Muscle layer of colon (tissue), 2 donors: Measurements from ENCODE around the gene TDP1.
"Not testable (repeated sequence)": the region's sequence is repeated elsewhere in the genome, so short reads cannot be mapped to it uniquely, and the experiment has no call there.

ENCODE experiments used
- H3K27ac ChIP-seq: one replicate; pipeline ENCODE4 v1.7.0; 2013; ENCODE audit warnings: low read depth, mild to moderate bottlenecking, low read length, moderate library complexity
- H3K27me3 ChIP-seq, 2 donors: one replicate each; pipeline ENCODE4 v1.7.0; 2013; ENCODE audit warnings: low read length in 2 of 2, mild to moderate bottlenecking in 2 of 2; ENCODE audit not compliant: insufficient read depth in 2 of 2, control insufficient read depth in 1 of 2
- H3K36me3 ChIP-seq: one replicate; pipeline ENCODE4 v1.7.0; 2013; ENCODE audit warnings: mild to moderate bottlenecking, low read length; ENCODE audit not compliant: insufficient read depth
- H3K4me1 ChIP-seq: one replicate; pipeline ENCODE4 v1.7.0; 2013; ENCODE audit warnings: mild to moderate bottlenecking, low read length; ENCODE audit not compliant: insufficient read depth
- H3K4me3 ChIP-seq, 2 donors: one replicate each; pipeline ENCODE4 v1.7.0; 2013; ENCODE audit warnings: low read length in 2 of 2, low read depth in 1 of 2, mild to moderate bottlenecking in 1 of 2, moderate library complexity in 1 of 2
- H3K9ac ChIP-seq: one replicate; pipeline ENCODE4 v1.7.0; 2013; ENCODE audit warnings: low read length
- H3K9me3 ChIP-seq: one replicate; pipeline ENCODE4 v1.7.0; 2013; ENCODE audit warnings: mild to moderate bottlenecking, low read length
- donor health status: abdominal sarcoma.
- donor health status: Adenocarcinoma of cecum.

TDP1 gene

DNA sequence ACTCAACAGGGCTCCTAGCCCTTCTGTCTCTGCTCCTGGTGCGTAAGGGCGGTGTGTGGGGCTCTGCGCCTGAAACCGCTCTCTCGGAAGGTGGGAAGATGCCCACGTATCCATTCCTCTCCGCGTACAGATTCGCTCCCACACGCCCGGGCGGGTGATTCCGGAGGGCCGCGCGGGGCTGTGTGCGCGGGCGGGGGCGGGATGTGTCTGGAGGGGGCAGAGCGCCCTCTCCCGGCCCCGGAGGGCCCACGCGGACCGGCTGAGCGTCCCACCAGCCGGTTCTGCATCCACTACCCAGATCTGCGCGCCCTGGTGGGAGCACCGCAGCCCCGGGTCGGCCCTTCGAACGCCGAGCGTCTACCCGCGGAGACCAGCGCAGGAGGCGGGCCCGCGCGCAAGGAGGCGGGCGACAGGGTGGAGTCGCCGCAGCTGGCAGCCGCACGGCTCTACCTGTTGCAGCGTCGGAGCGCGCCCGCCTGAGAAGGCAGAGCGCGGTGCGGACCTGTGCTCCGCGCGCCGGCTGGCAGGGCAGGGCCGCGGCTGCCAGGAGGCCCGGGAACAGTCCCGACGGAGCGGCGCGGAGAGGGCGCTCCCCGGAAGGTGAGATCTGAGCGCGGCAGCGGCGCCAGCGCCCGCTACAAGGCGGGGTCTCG, 104.7 kb downstream of the TDP1 start:
- Histone ChIP-seq H3K27ac (no peak overlapping the region), H3K27me3 (peaks cover 20 to 47% of the 10 kb centered on the region in 2 donors), H3K4me1 (no peaks in the 10 kb centered on the region), H3K36me3 (no peaks in the 10 kb centered on the region), H3K9ac (no peak overlapping the region), H3K4me3 (peak overlapping the region; percentile 14 to 42), H3K9me3 (no peaks in the 10 kb centered on the region)

- Histone ChIP-seq H3K36me3 (no peaks in the 10 kb centered on the region), H3K4me1 (no peaks in the 10 kb centered on the region), H3K27me3 (peaks cover 18 to 49% of the 10 kb centered on the region in 2 donors), H3K9ac (no peak overlapping the region), H3K27ac (no peak overlapping the region), H3K9me3 (no peaks in the 10 kb centered on the region), H3K4me3 (peak overlapping the region; percentile 14 to 42)
These were observed 105.4 kb downstream of the TDP1 start for GRCh38 chr14:90060965-90061684.

DNA sequence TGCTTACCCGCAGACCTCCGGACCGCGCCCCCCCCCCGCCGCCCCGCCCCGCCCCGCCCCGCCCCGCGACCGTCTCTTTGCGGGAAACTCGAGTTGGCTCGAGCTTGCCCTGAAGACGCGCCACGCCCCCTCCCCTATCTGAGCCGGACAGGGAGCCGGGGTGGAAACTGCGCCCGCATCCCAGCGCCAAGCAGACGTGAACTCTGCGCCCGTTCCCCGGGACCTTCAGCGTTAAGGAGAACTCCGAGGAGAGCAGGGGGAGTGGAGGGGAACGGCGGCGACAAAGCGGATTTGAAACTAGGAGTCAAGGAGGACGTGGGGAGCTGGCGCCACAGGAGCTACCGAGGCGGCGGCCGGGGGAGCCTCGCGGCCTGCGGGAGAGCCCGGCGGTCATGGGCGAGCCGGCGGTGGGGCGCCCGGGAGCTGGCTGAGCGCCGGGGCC, 106.0 kb downstream of the TDP1 start, which contains the start of gene KCNK13:
TSS of gene KCNK13 (plus strand) at position 310 of the 442 bp plus-strand sequence. CDS start 212 bp downstream, outside the sequence.
- no peak within 1 kb of the TSS for H3K27ac ChIP-seq
- no peak within 1 kb of the TSS for H3K9ac ChIP-seq
- peak within 1 kb of the TSS; percentile 14 to 42 for H3K4me3 ChIP-seq
- no peaks in the 10 kb centered on the region for H3K36me3 ChIP-seq
- no peaks in the 10 kb centered on the region for H3K4me1 ChIP-seq
- peaks cover 18 to 49% of the 10 kb centered on the region in 2 donors for H3K27me3 ChIP-seq
- H3K9me3 ChIP-seq = no peaks in the 10 kb centered on the region

GRCh38 chr14:90062127-90062794, 106.5 kb downstream of the TDP1 start:
- Histone ChIP-seq H3K36me3 (no peaks in the 10 kb centered on the region), H3K4me3 (peak overlapping the region in 1 of 2 donors; percentile 38), H3K9ac (no peak overlapping the region), H3K9me3 (no peaks in the 10 kb centered on the region), H3K27ac (no peak overlapping the region), H3K27me3 (peaks cover 18 to 49% of the 10 kb centered on the region in 2 donors), H3K4me1 (no peaks in the 10 kb centered on the region)

DNA sequence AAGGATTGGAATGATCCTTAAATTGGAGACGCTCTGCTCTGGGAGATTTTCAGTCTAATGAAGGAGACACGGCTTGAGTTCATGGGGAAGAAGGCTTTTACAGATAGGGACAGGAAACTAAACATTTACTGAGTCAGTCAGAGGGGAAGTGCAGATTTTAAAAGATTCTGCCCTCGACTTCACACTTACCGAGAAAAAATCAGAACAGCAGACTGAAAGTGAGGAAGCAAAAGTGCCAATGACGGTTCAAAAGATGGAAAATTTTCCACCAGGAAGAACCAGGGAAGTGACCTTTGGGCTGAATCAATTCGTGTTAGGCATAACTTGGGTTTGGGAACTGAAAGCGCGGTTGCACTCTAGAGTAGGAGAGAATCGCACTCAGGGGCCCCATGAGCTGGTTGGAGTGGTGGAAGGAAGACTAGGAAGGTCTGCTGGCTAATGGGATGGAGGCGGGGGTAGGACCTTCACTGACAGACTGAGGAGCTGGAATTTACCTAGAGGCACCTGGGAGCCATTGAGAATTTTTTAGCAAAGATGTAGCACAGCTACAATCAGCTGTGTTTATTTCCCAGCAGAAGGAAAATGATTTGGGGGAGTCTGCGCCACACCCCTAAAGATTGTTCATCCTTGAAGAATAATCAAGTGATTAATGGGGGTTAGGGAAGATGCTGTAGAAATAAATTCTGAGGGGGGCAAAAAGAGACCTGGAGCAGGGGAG, 107.3 kb downstream of the TDP1 start:
- Histone ChIP-seq H3K27me3 (peaks cover 18 to 49% of the 10 kb centered on the region in 2 donors), H3K27ac (no peak overlapping the region), H3K9ac (no peak overlapping the region)

GRCh38 chr14:90072350-90072749, 116.6 kb downstream of the TDP1 start:
- no peak overlapping the region for H3K27ac ChIP-seq
- H3K9me3 ChIP-seq = no peaks in the 10 kb centered on the region
- H3K4me3 ChIP-seq = no peak overlapping the region
- H3K9ac ChIP-seq = no peak overlapping the region
- no peaks in the 10 kb centered on the region for H3K27me3 ChIP-seq
- H3K4me1 ChIP-seq = no peaks in the 10 kb centered on the region
- no peaks in the 10 kb centered on the region for H3K36me3 ChIP-seq

More for the DNA sequence above, 107.3 kb downstream of the TDP1 start:
- Histone ChIP-seq H3K36me3 (no peaks in the 10 kb centered on the region), H3K9me3 (no peaks in the 10 kb centered on the region), H3K4me3 (no peak overlapping the region), H3K4me1 (no peaks in the 10 kb centered on the region)

DNA sequence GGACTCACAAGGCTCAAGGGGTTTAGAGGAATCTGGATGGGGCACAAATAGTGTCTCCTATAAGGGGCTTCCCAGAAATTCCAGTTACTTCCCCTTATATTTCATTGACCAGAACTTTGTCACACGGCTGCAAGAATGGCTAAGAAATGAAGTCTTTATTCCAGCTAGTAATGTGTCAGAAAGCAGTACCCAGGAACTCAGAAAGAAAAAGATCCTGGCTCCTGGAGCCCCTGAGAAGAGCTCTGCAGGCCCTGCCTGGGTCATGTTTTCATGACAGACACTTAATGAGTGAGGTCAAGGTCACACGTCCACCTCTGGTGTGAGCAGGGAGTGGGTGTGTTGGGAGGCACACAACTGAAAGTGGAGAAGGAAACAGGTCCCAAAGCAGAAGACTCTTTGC, 123.8 kb downstream of the TDP1 start:
- no peak overlapping the region for H3K27ac ChIP-seq
- H3K9ac ChIP-seq = no peak overlapping the region
- no peaks in the 10 kb centered on the region for H3K4me1 ChIP-seq
- no peaks in the 10 kb centered on the region for H3K36me3 ChIP-seq
- H3K4me3 ChIP-seq = no peak overlapping the region
- H3K27me3 ChIP-seq = no peaks in the 10 kb centered on the region
- no peaks in the 10 kb centered on the region for H3K9me3 ChIP-seq

DNA sequence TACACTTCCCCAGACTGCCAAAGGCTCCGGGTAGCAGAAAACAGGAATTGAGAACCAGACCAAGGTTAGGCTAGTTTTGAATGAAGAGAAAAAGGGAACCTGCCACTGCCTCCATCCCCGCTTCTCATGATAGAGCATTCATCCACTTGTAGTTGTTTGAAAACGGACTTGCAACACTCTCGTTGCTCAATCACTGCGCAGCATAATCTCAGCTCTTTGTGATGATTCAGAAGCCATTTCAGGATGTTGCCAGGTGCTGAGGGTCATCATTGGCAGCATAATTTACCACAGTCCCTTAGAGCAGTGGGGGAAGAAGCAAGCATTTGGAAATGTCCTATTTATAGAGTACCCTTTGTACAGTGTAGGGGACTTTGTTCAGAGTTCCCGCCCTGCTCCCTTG, 131.7 kb downstream of the TDP1 start:
- no peak overlapping the region for H3K9ac ChIP-seq

DNA sequence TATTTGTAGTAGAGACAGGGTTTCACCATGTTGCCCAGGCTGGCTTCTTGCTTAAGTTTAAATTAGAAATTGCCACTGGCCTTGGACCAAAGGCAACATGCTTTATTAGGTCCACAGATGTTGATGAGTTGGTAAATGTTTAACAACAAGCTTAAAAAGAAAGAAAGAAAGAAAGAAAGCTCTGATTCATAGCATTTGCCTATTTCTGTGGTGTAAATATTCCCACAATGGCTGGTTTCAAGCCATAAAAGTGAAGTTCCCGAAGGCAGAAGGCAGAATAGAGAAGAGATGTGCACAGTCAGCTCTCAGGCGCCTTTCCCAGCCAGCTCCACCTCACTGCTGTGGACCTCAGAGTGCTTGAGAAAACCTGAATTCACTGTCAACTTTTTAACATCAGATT, 132.4 kb downstream of the TDP1 start:
- H3K9ac ChIP-seq = no peak overlapping the region
- peaks cover 6% of the 10 kb centered on the region for H3K4me1 ChIP-seq
- no peaks in the 10 kb centered on the region for H3K27me3 ChIP-seq
- no peak overlapping the region for H3K27ac ChIP-seq
- H3K36me3 ChIP-seq = no peaks in the 10 kb centered on the region
- no peaks in the 10 kb centered on the region for H3K9me3 ChIP-seq
- no peak overlapping the region for H3K4me3 ChIP-seq

More for the DNA sequence above, 131.7 kb downstream of the TDP1 start:
- Histone ChIP-seq H3K27me3 (no peaks in the 10 kb centered on the region), H3K27ac (no peak overlapping the region), H3K9me3 (no peaks in the 10 kb centered on the region), H3K4me3 (no peak overlapping the region), H3K4me1 (peaks cover 6% of the 10 kb centered on the region), H3K36me3 (no peaks in the 10 kb centered on the region)

DNA sequence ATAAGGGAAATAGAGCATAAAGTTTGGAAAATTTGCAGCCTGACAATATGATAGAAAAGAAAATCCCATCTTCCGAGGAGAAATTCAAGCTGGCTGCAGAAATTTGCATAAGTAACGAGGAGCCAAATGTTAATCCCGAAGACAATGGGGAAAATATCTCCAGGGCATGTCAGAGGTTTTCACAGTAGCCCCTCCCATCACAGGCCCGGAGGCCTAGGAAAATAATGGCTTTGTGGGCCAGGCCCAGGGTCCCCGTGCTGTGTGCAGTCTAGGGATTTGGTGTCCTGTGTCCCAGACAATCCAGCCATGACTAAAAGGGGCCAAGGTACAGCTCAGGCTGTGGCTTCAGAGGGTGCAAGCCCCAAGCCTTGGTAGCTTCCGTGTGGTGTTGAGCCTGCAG, 133.8 kb downstream of the TDP1 start:
- H3K27me3 ChIP-seq, H3K4me1 ChIP-seq, H3K9ac ChIP-seq, H3K27ac ChIP-seq, H3K4me3 ChIP-seq, H3K36me3 ChIP-seq, H3K9me3 ChIP-seq: not testable (repeated sequence)

DNA sequence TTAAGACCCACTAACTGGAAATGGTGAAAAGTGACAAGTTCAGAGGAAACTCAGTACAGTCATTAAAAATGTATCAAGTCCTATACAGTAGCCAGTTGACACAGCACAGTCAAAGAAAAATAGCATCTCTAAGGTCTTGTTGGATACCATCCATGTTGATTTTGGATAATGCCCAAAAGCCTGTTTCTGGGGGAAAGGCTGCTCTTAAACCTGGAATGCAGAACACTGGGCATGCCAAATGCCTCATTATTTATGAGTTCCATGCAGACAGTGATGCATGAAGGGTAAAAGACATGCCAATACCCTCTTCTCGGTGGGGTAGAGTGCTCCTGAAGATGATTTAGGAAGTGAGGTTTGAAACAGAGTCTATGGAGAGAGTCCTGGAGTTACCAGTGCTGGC, 135.7 kb downstream of the TDP1 start:
- H3K36me3 ChIP-seq = no peaks in the 10 kb centered on the region
- peaks cover 6% of the 10 kb centered on the region for H3K4me1 ChIP-seq
- H3K9ac ChIP-seq = no peak overlapping the region
- no peak overlapping the region for H3K4me3 ChIP-seq
- no peaks in the 10 kb centered on the region for H3K9me3 ChIP-seq
- H3K27ac ChIP-seq = no peak overlapping the region
- no peaks in the 10 kb centered on the region for H3K27me3 ChIP-seq
